AG04450 (cell line): ENCODE measurements around the gene GRIP1. TPM values are rescaled to one million over a fixed set of nuclear protein-coding genes. Genes with fewer than 3 reads are reported as not detected.
A peak's percentile ranks its signal among the peaks of the same experiment; 100 is the strongest.

ENCODE experiments used
- CTCF ChIA-PET: fragments of 300-600, 350-600 bp; formaldehyde crosslinking; extraction: SDS; loops from one replicate; lab custom pipeline; 2022; ENCODE audit warnings: antibody characterized with exemption, inconsistent platforms; lab: Charles Lee
- POLR2A ChIA-PET: fragments of 350-600 bp; formaldehyde crosslinking; extraction: SDS; loops from one replicate; lab custom pipeline; 2021; ENCODE audit warnings: antibody characterized with exemption, inconsistent platforms; lab: Yijun Ruan, JAX
- DNase-seq: peaks from one replicate; pipeline ENCODE4 v3.0.0-alpha.2; 2011; ENCODE audit warnings: low read depth, low spot score
- H3K27ac ChIP-seq: one replicate; pipeline ENCODE4 v1.5.1; 2012; ENCODE audit warnings: low read depth, low read length, control low read depth
- H3K27me3 ChIP-seq: one replicate; pipeline ENCODE4 v1.6.0; 2012; ENCODE audit warnings: low read length; ENCODE audit not compliant: control insufficient read depth, insufficient read depth
- H3K4me3 ChIP-seq: 2 replicates; pipeline ENCODE4 v1.5.1; 2011; ENCODE audit warnings: mild to moderate bottlenecking, low read depth, low read length, control low read depth
- H3K9me3 ChIP-seq: 2 replicates; pipeline ENCODE4 v1.5.1; 2012; ENCODE audit warnings: low read length; ENCODE audit not compliant: control insufficient read depth, insufficient read depth
- polyA plus RNA-seq: library from polyadenylated mRNA; depleted of rRNA; stranded (reverse); fragments of >200 nt; gene quantifications from 2 replicates; pipeline ENCODE4 v1.2.3, GENCODE V29; 2011
- TF ChIP-seq, protein P1 (sequence below): IDR thresholded peaks from 2 replicates; pipeline ENCODE4 v1.5.1; 2011; ENCODE audit warnings: low read depth, low read length, control low read depth, inconsistent platforms

Gene GRIP1
- polyA plus RNA-seq, 1 experiment = not detected

DNA sequence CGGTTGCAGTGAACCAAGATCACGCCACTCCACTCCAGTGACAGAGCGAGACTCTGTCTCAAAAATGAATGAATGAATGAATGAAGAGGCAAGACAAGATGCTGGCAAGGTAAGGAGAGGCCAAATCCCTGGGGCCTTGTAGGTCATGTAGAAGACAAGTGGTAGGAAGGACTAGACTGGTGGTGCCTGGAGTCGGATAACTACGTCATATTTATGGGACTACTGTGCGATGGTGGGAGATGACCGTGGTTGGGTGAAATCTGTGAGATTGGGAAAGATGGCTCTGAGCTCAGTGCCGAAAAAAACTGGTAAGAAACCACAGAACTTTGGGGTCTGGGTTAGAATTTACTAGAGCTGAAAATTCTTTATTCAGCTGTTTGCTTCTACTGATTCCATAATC lies 326.0 kb downstream of the GRIP1 start:
- Histone ChIP-seq H3K4me3 (no peak overlapping the region), H3K27ac (no peak overlapping the region), H3K27me3 (no peaks in the 10 kb centered on the region), H3K9me3 (no peaks in the 10 kb centered on the region)
- TF ChIP-seq, protein P1, sequence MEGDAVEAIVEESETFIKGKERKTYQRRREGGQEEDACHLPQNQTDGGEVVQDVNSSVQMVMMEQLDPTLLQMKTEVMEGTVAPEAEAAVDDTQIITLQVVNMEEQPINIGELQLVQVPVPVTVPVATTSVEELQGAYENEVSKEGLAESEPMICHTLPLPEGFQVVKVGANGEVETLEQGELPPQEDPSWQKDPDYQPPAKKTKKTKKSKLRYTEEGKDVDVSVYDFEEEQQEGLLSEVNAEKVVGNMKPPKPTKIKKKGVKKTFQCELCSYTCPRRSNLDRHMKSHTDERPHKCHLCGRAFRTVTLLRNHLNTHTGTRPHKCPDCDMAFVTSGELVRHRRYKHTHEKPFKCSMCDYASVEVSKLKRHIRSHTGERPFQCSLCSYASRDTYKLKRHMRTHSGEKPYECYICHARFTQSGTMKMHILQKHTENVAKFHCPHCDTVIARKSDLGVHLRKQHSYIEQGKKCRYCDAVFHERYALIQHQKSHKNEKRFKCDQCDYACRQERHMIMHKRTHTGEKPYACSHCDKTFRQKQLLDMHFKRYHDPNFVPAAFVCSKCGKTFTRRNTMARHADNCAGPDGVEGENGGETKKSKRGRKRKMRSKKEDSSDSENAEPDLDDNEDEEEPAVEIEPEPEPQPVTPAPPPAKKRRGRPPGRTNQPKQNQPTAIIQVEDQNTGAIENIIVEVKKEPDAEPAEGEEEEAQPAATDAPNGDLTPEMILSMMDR = no peak
- POLR2A ChIA-PET = no interaction called here
- CTCF ChIA-PET = interaction anchor here (1.0 to 3.5 kb wide), 6 partner anchors 23 to 342 kb away, joined by 3 to 9 read pairs (median 5); no protein-coding TSS in a partner anchor
- DNase-seq = no peak

DNA sequence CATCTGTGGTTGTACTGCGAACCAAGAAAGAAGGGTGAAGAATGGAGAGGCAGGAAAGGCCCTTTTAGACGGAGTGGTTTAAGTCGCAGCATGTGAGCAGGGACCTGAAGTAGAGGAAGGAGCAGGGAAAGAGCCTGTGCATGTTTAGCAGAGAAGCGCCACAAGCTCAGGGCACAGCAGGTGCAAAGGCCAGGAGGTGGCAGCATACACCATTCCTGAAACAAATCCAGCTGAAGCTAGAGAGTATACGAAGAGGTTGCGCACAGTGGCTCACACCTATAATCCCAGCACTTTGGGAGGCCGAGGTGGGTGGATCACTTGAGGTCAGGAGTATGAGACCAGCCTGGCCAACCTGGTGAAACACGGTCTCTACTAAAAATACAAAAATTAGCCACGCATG lies 326.7 kb downstream of the GRIP1 start:
- no peaks in the 10 kb centered on the region for H3K27me3 ChIP-seq
- ChIA-PET CTCF (interaction anchor here (1.0 to 3.5 kb wide), 6 partner anchors 24 to 344 kb away, joined by 3 to 9 read pairs (median 5); no protein-coding TSS in a partner anchor), POLR2A (no interaction called here)
- no peak overlapping the region for H3K4me3 ChIP-seq
- no peaks in the 10 kb centered on the region for H3K9me3 ChIP-seq
- no peak for DNase-seq
- no peak overlapping the region for H3K27ac ChIP-seq
- TF ChIP-seq, protein P1 = peak; percentile 43

DNA sequence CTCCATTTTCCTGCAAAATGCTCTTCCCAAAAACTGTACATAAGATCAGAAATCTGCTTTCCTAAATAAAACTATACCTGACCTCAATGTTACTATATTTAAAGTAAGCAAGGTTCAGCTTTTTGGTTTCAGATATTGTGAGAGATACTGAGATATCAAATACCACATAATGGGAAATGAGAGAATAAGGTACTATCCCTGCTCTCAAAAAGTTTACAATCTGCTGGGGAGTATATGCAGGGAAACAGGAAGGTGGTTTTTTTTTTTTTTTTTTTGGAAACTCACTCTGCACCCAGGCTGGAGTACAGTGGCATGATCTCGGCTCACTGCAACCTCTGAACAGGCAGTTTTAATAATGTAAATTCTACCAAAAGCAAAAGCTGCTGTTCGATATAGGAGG lies 327.6 kb downstream of the GRIP1 start:
- DNase-seq = no peak
- ChIA-PET CTCF (interaction anchor here (1.0 to 1.1 kb wide), 2 partner anchors 341 to 345 kb away, joined by 3 to 4 read pairs; no protein-coding TSS in a partner anchor), POLR2A (no interaction called here)
- TF ChIP-seq, protein P1 = no peak
- no peak overlapping the region for H3K4me3 ChIP-seq
- no peaks in the 10 kb centered on the region for H3K9me3 ChIP-seq
- no peak overlapping the region for H3K27ac ChIP-seq
- H3K27me3 ChIP-seq = no peaks in the 10 kb centered on the region

DNA sequence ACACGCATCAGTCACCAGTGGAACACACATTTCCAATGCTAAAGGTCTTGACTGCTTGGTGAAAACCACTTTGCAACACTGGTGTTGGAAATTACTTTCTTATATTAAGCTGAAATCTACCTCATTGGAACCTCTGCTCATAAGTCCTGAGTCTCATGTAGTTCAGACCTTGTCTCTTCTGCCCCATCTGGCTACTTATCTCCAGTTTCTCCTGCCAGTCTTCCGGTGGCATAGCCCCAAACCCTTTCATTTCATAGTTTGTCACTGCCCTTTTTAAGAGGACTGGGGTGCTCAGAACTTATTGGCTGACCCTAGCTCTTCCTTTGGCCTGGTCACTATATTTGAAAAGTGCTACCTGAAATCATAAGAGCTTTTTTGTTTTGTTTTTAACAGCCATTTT lies 332.9 kb downstream of the GRIP1 start:
- peaks cover 3% of the 10 kb centered on the region for H3K9me3 ChIP-seq
- TF ChIP-seq, protein P1 = no peak
- no peak overlapping the region for H3K4me3 ChIP-seq
- CTCF ChIA-PET = no interaction called here
- POLR2A ChIA-PET = no interaction called here
- H3K27ac ChIP-seq = no peak overlapping the region
- no peak for DNase-seq
- no peaks in the 10 kb centered on the region for H3K27me3 ChIP-seq

DNA sequence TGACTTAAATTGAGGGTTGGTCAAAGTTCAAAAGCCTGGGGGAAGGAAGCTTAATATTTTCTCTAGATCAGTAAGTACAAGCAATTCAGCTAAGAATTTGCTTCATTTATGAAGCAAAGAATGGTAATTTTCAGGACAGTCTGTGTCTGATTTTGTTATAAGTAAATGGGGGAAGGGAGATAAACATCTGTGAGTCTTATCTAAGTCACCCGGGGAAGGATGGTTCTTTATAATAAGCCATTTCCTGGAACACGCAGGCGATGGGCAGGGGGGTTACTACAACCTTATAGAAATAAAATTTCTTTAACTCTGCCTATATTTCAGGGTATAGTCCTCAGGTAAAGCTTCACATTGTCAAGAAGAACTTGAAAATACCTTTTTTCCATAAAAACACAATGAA lies 333.7 kb downstream of the GRIP1 start:
- Histone ChIP-seq H3K27ac (no peak overlapping the region), H3K27me3 (no peaks in the 10 kb centered on the region), H3K9me3 (peaks cover 3% of the 10 kb centered on the region), H3K4me3 (no peak overlapping the region)
- ChIA-PET POLR2A (no interaction called here), CTCF (interaction anchor here (1.4 kb wide), 1 partner anchor 63 kb away, joined by 6 read pairs; no protein-coding TSS in a partner anchor)
- no peak for DNase-seq
- TF ChIP-seq, protein P1 = no peak
